Esophagus muscularis mucosa (tissue), 3 donors: Measurements from ENCODE around the gene CCDC85A.

Source experiments
- POLR2AphosphoS5 ChIP-seq, 2 donors: sonication (generic); formaldehyde crosslinking; IDR thresholded peaks; one replicate each; pipeline ENCODE4 v1.6.1; 2017; ENCODE audit warnings: antibody characterized with exemption in 2 of 2
- TF ChIP-seq, protein P1 (sequence below), 3 experiments: fragments of 200-600 bp in 2 of 3; fragments of 450-650 bp in 1 of 3; sonication (generic) in 2 of 3; IDR thresholded peaks; one replicate each; pipeline ENCODE4 v1.5.1; 2017 to 2019; ENCODE audit warnings: antibody characterized with exemption in 3 of 3, mild to moderate bottlenecking in 2 of 3, moderate library complexity in 1 of 3

- TF ChIP-seq, protein P1, sequence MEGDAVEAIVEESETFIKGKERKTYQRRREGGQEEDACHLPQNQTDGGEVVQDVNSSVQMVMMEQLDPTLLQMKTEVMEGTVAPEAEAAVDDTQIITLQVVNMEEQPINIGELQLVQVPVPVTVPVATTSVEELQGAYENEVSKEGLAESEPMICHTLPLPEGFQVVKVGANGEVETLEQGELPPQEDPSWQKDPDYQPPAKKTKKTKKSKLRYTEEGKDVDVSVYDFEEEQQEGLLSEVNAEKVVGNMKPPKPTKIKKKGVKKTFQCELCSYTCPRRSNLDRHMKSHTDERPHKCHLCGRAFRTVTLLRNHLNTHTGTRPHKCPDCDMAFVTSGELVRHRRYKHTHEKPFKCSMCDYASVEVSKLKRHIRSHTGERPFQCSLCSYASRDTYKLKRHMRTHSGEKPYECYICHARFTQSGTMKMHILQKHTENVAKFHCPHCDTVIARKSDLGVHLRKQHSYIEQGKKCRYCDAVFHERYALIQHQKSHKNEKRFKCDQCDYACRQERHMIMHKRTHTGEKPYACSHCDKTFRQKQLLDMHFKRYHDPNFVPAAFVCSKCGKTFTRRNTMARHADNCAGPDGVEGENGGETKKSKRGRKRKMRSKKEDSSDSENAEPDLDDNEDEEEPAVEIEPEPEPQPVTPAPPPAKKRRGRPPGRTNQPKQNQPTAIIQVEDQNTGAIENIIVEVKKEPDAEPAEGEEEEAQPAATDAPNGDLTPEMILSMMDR (IDR thresholded peaks at IDR 0.05): no peak
- TF ChIP-seq POLR2AphosphoS5 (IDR thresholded peaks at IDR 0.05): no peak
Observed at GRCh38 chr2:56231361-56231760, 47.6 kb downstream of the CCDC85A start.
